Subcutaneous adipose tissue (tissue), 4 donors: ENCODE measurements around the gene RNF217. TPM values are rescaled to one million over a fixed set of nuclear protein-coding genes. Genes with fewer than 3 reads are reported as not detected.

Experiments used
- total RNA-seq, 4 donors: library from RNA; depleted of rRNA; stranded (reverse); fragments of >200 nt; gene quantifications; one replicate each; pipeline ENCODE4 v1.1.0, GENCODE V29; 2016
- TF ChIP-seq, protein P1 (sequence below): fragments of 450-650 bp; IDR thresholded peaks from one replicate; pipeline ENCODE4 v1.5.1; 2016; ENCODE audit warnings: low read depth, mild to moderate bottlenecking, control low read depth, antibody characterized with exemption, moderate library complexity

The RNF217 gene
- total RNA-seq, 4 donors from 2014 or later: 41.8 to 69.5 (median 47.2) TPM

DNA sequence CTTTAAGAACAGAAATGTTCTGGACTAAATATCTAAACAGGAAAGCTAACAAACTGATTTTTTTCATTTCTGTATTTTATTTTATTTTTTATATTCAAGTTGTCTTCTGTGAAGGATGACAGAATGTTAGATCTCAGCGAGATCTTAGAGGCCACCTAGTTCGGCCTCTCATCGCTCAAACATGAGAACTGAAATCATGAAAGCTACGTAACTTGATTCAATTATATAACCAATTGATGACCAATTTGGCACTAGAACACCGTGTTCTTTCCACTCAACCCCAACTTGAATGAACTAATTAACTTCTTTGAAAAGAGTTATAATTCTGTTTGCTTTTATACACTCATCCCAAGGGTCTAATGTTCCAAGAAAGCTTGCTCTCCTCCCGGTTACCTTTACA is 24.6 kb upstream of the RNF217 start:
- TF ChIP-seq, protein P1, sequence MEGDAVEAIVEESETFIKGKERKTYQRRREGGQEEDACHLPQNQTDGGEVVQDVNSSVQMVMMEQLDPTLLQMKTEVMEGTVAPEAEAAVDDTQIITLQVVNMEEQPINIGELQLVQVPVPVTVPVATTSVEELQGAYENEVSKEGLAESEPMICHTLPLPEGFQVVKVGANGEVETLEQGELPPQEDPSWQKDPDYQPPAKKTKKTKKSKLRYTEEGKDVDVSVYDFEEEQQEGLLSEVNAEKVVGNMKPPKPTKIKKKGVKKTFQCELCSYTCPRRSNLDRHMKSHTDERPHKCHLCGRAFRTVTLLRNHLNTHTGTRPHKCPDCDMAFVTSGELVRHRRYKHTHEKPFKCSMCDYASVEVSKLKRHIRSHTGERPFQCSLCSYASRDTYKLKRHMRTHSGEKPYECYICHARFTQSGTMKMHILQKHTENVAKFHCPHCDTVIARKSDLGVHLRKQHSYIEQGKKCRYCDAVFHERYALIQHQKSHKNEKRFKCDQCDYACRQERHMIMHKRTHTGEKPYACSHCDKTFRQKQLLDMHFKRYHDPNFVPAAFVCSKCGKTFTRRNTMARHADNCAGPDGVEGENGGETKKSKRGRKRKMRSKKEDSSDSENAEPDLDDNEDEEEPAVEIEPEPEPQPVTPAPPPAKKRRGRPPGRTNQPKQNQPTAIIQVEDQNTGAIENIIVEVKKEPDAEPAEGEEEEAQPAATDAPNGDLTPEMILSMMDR: no peak

DNA sequence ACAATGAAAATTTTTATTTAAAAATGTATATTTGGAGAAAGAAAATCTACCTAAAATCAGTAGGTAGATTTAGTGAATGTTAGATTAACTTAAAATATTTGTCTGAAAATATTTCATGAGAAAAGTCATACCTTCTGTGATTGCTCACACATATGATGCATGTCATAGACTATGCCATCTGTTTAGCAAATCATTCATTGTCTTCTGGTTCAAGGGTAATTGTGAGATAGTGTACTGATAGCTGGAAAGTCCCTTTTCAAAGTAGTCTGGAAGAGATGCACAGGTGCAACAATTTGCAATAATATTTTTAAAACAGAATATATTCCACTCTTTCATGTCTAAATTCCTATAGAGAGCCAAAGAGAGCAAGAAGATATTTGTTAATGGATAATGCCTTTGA is 21.0 kb upstream of the RNF217 start:
- TF ChIP-seq, protein P1: no peak

DNA sequence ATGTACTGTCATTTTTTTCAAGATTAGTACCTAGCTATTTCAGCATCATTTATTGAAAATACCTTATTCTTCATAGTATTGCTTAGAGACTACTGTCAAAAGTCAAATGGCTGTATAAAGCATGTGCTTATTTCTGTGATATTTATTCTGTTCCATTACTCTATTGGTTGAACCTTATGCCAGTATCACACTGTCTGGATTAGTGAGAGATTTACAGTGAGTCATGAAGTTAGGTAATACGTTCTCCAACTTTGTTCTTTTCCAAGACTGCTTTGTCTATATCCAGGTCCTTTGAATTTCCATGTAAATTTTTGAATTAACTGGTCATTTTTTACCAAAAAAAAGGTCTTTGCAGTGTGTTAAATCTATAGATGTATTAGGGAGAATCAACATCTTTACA is 18.6 kb upstream of the RNF217 start:
- TF ChIP-seq, protein P1: no peak

DNA sequence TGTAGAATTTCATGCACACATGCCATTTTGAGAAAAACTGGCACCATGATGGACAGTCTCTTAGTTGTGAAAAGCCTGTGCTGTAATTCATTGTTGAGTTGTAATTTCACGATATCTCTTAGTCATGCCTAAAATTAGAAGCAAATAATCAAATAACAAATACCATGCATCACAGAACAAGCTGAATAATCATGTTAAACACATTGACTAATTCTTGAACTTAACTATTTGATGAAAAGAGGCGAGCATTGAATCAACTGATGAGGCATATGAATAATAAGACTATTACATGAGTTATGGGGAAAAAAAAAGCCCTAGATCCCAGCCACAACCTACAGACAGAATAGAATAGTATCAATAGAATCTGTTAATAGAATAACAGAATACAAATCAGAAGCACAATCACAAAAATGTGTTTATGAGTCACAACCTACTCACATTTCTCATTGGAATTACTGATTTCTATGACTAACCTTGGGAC is 14.2 kb upstream of the RNF217 start:
- TF ChIP-seq, protein P1: no peak

DNA sequence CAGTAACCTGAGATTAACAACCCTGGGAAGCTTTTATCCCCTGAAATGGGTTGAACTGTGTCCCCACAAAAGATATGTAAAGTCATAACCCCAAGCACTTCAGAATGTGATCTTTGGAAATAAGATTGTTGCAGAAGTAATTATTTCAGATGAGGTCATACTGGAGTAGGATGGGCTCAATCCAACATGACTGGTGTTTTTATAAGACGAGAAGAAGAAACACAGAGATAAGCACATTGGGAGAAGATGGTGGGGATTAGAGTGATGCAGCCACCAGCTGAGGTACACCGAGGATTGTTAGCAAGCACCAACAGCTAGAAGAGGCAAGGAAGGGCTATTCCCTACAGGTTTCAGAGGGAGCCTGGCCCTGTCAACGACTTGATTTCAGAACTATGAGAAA is 12.5 kb upstream of the RNF217 start:
- TF ChIP-seq, protein P1: no peak

DNA sequence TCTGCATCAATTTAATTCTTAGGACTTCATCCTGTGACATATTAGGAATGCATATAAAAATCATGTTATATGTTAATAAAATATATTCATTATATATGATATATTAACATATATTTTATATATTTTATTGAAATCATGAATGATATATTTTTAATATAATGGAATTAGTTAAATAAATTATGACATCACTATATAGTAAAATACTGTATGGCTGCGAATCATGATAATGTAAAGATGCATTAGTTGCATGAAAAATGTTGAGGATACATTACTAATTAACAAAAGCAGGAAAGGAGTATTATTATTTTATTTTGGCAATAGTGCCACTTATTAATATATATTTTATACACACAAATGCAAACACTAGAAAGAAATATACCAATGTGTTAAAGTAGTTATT is 8.4 kb upstream of the RNF217 start:
- TF ChIP-seq, protein P1: no peak

DNA sequence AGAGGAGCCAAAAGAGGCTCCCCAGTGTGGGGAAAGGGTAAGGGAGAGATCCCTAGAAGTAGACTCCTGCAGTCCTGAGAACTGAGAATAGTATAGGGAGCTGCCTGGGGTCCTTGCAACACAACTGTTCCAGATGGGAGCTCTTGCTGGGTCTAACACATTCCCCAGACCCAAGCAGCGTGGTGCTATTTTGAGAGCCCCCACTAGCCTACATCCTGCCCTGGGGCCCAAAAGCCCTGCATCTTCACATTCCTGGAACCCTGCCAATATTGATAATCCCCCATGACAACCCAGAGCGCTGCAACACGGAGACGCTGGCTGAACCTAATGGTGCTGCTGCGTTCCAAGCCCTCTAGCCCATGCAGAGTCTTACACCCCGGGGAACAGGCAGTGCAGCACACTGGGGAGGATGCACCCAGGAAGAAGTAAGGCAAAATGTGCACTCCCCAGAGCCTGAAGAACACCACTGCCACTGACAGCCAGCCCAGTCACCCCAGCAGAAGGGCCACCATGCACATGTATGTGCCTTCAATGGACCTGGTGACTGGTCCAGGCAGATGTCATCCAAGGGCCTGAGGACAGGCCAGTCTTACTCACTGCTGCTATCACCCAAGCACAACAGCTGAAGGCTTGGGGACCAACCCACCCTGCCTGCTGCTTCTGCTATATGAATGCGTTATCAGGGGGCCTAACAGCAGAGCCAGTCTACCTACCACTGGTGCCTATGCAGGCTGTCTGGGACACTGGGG is 7.0 kb upstream of the RNF217 start:
- TF ChIP-seq, protein P1: no peak
